PC-9 (cell line): ENCODE results near the gene SHANK3. TPM values are rescaled to one million over a fixed set of nuclear protein-coding genes. Genes with fewer than 3 reads are reported as not detected.

Source experiments
- BruUV-seq: library from RNA; stranded (reverse); fragments of 400-500 nt; replicated peaks from 2 replicates; lab custom pipeline; 2021; lab: Mats Ljungman, UMichigan
- CTCF ChIA-PET: fragments of 300-600 bp; sonication (Branson Sonifier 250); formaldehyde crosslinking; loops from one replicate; lab custom pipeline; 2022; ENCODE audit warnings: antibody characterized with exemption; lab: Charles Lee
- POLR2A ChIA-PET: fragments of 300-600 bp; sonication (Branson Sonifier 250); formaldehyde crosslinking; loops from one replicate; lab custom pipeline; 2022; ENCODE audit warnings: antibody characterized with exemption; ENCODE audit not compliant: unreplicated experiment; lab: Charles Lee
- DNase-seq, 2 experiments: peaks; one replicate each; pipeline versions ENCODE4 v3.0.0 to v3.0.0-alpha.2; 2015 to 2022; ENCODE audit warnings: mixed read lengths in 1 of 2
- H2AFZ ChIP-seq: fragments of 200-600 bp; sonication (generic); 2 replicates; pipeline ENCODE4 v1.8.1; 2017; ENCODE audit warnings: antibody characterized with exemption
- H3F3A ChIP-seq: fragments of 200-600 bp; sonication (generic); 2 replicates; pipeline ENCODE4 v1.8.1; 2017; ENCODE audit warnings: antibody characterized with exemption, mild to moderate bottlenecking, low read depth; ENCODE audit not compliant: insufficient read depth
- H3K27ac ChIP-seq: fragments of 200-600 bp; sonication (generic); 2 replicates; pipeline ENCODE4 v1.6.1; 2016; ENCODE audit warnings: mixed run types
- H3K27me3 ChIP-seq: fragments of 200-600 bp; sonication (generic); 2 replicates; pipeline ENCODE4 v1.6.1; 2016; ENCODE audit warnings: low read depth, mixed run types; ENCODE audit not compliant: insufficient read depth
- H3K36me3 ChIP-seq: fragments of 200-600 bp; sonication (generic); 2 replicates; pipeline ENCODE4 v1.6.1; 2016; ENCODE audit warnings: low read depth, mixed run types
- H3K4me1 ChIP-seq: fragments of 200-600 bp; sonication (generic); replicated peaks from 2 replicates; pipeline ENCODE4 v1.6.1; 2016; ENCODE audit warnings: mixed run types; ENCODE audit not compliant: insufficient read depth
- H3K4me2 ChIP-seq: fragments of 200-600 bp; sonication (generic); 2 replicates; pipeline ENCODE4 v1.6.1; 2017; ENCODE audit warnings: mixed run types
- H3K4me3 ChIP-seq: fragments of 200-600 bp; sonication (generic); 2 replicates; pipeline ENCODE4 v1.6.1; 2016; ENCODE audit warnings: mixed run types
- H3K79me2 ChIP-seq: fragments of 200-600 bp; sonication (generic); 2 replicates; pipeline ENCODE4 v1.6.1; 2017; ENCODE audit warnings: low read depth, mixed run types
- H3K9me2 ChIP-seq: fragments of 200-600 bp; sonication (generic); 2 replicates; pipeline ENCODE4 v1.8.1; 2017; ENCODE audit warnings: mild to moderate bottlenecking; ENCODE audit not compliant: insufficient read depth
- H3K9me3 ChIP-seq: fragments of 200-600 bp; sonication (generic); 2 replicates; pipeline ENCODE4 v1.8.1; 2016; ENCODE audit warnings: low read depth; ENCODE audit not compliant: insufficient read depth
- H4K20me1 ChIP-seq: fragments of 200-600 bp; sonication (generic); 2 replicates; pipeline ENCODE4 v1.8.1; 2017; ENCODE audit not compliant: insufficient read depth
- CTCF ChIP-seq: fragments of 200-600 bp; sonication (generic); conservative IDR thresholded peaks from 2 replicates; pipeline ENCODE4 v1.6.1; 2017; ENCODE audit warnings: mixed run types, antibody characterized with exemption, mild to moderate bottlenecking, moderate library complexity
- EZH2 ChIP-seq: fragments of 200-600 bp; sonication (generic); IDR thresholded peaks from 2 replicates; pipeline ENCODE4 v1.8.0; 2017; ENCODE audit warnings: antibody characterized with exemption, low read depth
- intact Hi-C: fragments of 100-400 bp; cut with micrococcal nuclease; formaldehyde crosslinking; loops from one replicate; pipeline ENCODE4 v1.10.0; 2022; ENCODE audit not compliant: unreplicated experiment
- total RNA-seq: library from RNA; stranded (reverse); gene quantifications from 2 replicates; pipeline ENCODE4 v1.2.3, GENCODE V29; 2021

The SHANK3 gene
- total RNA-seq, 1 experiment from 2014 or later, result 5.8 TPM

GRCh38 chr22:50678218-50678650, 5.6 kb downstream of the SHANK3 start:
- Histone ChIP-seq H3K4me1 (peaks cover 15% of the 10 kb centered on the region; the same call in 1 of the 2 replicates), H3K9me3 (peaks cover 4% of the 10 kb centered on the region; the same call in 1 of the 2 replicates), H3K9me2 (no peaks in the 10 kb centered on the region), H3K27ac (no peak overlapping the region), H2AFZ (no peak overlapping the region), H3K79me2 (peaks cover 4% of the 10 kb centered on the region; the same call in 1 of the 2 replicates), H3F3A (peaks cover 19% of the 10 kb centered on the region; the same call in 1 of the 2 replicates), H3K27me3 (no peaks in the 10 kb centered on the region), H4K20me1 (0 out of 2 replicates have a peak, but pooled peaks cover 3% of the 10 kb centered on the region), H3K4me3 (no peak overlapping the region), H3K4me2 (no peak overlapping the region), H3K36me3 (no peaks in the 10 kb centered on the region)
- intact Hi-C loops, result no loop called here
- DNase-seq, result no peak
- TF ChIP-seq EZH2 (no peak), CTCF (no peak)
- BruUV-seq, result no TSS peak
- ChIA-PET POLR2A (no interaction called here), CTCF (no interaction called here)

- peaks cover 18% of the 10 kb centered on the region; the same call in 1 of the 2 replicates for H3F3A ChIP-seq
- CTCF ChIA-PET, result no interaction called here
- peaks cover 6% of the 10 kb centered on the region; the same call in 1 of the 2 replicates for H3K9me3 ChIP-seq
- POLR2A ChIA-PET, result no interaction called here
- no peaks in the 10 kb centered on the region; the same call in 1 of the 2 replicates for H3K79me2 ChIP-seq
- peaks cover 10% of the 10 kb centered on the region; the same call in 1 of the 2 replicates for H3K4me1 ChIP-seq
- H3K27ac ChIP-seq, result no peak overlapping the region
- BruUV-seq, result no TSS peak
- no peak for TF ChIP-seq EZH2
- no peak for TF ChIP-seq CTCF
- H3K36me3 ChIP-seq, result no peaks in the 10 kb centered on the region
- H3K4me3 ChIP-seq, result no peak overlapping the region
- H2AFZ ChIP-seq, result no peak overlapping the region
- no peak for DNase-seq
- intact Hi-C loops, result no loop called here
- no peaks in the 10 kb centered on the region for H3K27me3 ChIP-seq
- no peaks in the 10 kb centered on the region for H3K9me2 ChIP-seq
- H3K4me2 ChIP-seq, result no peak overlapping the region
- 0 out of 2 replicates have a peak, but pooled peaks cover 3% of the 10 kb centered on the region for H4K20me1 ChIP-seq
These were observed 6.3 kb downstream of the SHANK3 start for GRCh38 chr22:50678651-50679521.

GRCh38 chr22:50683086-50683993, 10.7 kb downstream of the SHANK3 start:
- POLR2A ChIA-PET, result no interaction called here

More at GRCh38 chr22:50683086-50683993, 10.7 kb downstream of the SHANK3 start:
- CTCF ChIA-PET, result no interaction called here
- TF ChIP-seq EZH2, result no peak
- TF ChIP-seq CTCF, result no peak
- Histone ChIP-seq H3F3A (peaks cover 18% of the 10 kb centered on the region; the same call in 1 of the 2 replicates), H3K27ac (no peak overlapping the region), H4K20me1 (no peaks in the 10 kb centered on the region), H3K9me3 (peaks cover 6% of the 10 kb centered on the region; the same call in 1 of the 2 replicates), H3K4me2 (no peak overlapping the region), H3K79me2 (no peaks in the 10 kb centered on the region), H3K9me2 (no peaks in the 10 kb centered on the region), H2AFZ (no peak overlapping the region), H3K36me3 (no peaks in the 10 kb centered on the region), H3K4me1 (no peaks in the 10 kb centered on the region), H3K4me3 (no peak overlapping the region), H3K27me3 (no peaks in the 10 kb centered on the region)
- DNase-seq, result no peak
- intact Hi-C loops, result no loop called here
- no TSS peak for BruUV-seq
